ENCODE data around the gene WDR6.

DNA sequence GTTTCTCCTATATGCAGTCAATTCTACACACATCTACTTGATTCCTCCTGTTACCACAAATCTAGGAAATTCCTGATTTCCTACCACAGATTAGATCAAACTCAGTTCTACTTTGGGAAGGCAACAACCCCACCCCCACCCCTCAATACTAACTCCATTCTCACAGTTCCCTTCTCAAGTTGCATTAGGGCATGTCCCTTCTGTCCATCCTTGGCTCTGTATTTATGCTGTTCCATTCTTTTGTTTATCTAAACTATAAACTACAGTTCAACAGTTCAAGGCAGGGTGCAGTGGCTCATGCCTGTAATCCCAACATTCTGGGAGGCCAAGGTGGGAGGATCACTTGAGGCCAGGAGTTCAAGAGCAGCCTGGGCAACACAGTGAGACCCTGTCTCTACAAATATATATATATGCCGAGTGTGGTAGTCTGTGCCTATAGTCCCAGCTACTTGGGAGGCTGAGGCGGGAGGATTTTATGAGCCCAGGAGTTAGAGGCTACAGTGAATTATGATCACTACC, 47.2 kb downstream of the WDR6 start:
- no peak for TF ChIP-seq EZH2phosphoT487 (IDR thresholded peaks at IDR 0.05; ENCODE audit: borderline replicate concordance, low read depth, low read length)
- TF ChIP-seq, protein P1, sequence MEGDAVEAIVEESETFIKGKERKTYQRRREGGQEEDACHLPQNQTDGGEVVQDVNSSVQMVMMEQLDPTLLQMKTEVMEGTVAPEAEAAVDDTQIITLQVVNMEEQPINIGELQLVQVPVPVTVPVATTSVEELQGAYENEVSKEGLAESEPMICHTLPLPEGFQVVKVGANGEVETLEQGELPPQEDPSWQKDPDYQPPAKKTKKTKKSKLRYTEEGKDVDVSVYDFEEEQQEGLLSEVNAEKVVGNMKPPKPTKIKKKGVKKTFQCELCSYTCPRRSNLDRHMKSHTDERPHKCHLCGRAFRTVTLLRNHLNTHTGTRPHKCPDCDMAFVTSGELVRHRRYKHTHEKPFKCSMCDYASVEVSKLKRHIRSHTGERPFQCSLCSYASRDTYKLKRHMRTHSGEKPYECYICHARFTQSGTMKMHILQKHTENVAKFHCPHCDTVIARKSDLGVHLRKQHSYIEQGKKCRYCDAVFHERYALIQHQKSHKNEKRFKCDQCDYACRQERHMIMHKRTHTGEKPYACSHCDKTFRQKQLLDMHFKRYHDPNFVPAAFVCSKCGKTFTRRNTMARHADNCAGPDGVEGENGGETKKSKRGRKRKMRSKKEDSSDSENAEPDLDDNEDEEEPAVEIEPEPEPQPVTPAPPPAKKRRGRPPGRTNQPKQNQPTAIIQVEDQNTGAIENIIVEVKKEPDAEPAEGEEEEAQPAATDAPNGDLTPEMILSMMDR (conservative IDR thresholded peaks at IDR 0.05; ENCODE audit: low read length) = no peak

All from OCI-LY7 (cell line).